HG03342 (cell line): Measurements from ENCODE around the gene ANKRD44.

ENCODE experiments used
- ATAC-seq: cut with Tn5 transposase; IDR thresholded peaks from one replicate; pipeline ENCODE4 v1.9.1; 2021; ENCODE audit warnings: mild to moderate bottlenecking, moderate library complexity; ENCODE audit not compliant: unreplicated experiment

The ANKRD44 gene

DNA sequence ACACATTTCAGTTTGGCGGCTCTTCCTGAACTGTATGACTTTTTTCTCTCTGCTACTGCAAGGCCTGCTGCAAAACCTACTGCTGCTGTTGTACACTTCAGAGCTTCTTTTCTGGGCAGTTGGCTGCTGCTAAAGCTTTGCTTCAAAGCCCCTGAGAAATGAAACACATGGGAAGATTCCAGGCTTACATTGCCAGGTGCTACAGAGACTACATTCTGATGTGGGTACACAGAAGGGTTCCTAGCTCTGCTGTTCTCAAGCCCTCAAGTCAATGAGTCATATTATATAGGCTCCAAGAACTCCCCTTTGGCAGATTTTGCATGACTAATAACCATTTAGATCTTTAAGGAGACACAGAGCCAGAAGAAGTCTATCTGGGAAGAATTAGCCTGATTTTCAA lies 371.2 kb downstream of the ANKRD44 start:
- ATAC-seq = no peak
